CD4-positive, alpha-beta T cell treated with Interleukin-15 for 1 hour (primary cell): ENCODE measurements around the gene CPVL.

Experiments
- DNase-seq: peaks from one replicate; pipeline ENCODE4 v3.0.0-alpha.2; 2020

The CPVL gene

DNA sequence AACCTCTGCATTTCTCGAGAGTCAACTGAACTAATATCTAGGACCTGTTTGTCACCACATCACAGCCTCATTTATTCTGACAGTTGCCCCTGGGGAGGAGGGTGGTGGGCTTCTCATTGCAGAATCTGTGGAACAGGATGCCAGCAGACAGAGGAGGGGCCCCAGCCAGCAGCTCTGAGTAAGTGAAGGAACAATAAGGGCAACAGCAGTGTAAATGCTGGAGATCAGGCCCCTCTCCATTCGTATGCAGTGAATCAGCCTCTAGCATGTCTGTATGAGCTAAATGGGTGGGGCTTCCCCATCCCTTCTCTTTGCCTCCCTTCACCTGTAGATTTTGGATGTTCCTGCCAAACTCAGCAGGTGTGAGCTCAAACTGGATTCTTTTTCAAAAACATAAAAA is 7.7 kb upstream of the CPVL start:
- no peak for DNase-seq

- no peak for DNase-seq
Measured at GRCh38 chr7:29150856-29151255, 4.5 kb upstream of the CPVL start.

GRCh38 chr7:29149036-29149435 is 2.7 kb upstream of the CPVL start:
- DNase-seq: no peak

GRCh38 chr7:29147821-29148220 is 1.5 kb upstream of the CPVL start:
- DNase-seq: no peak

DNA sequence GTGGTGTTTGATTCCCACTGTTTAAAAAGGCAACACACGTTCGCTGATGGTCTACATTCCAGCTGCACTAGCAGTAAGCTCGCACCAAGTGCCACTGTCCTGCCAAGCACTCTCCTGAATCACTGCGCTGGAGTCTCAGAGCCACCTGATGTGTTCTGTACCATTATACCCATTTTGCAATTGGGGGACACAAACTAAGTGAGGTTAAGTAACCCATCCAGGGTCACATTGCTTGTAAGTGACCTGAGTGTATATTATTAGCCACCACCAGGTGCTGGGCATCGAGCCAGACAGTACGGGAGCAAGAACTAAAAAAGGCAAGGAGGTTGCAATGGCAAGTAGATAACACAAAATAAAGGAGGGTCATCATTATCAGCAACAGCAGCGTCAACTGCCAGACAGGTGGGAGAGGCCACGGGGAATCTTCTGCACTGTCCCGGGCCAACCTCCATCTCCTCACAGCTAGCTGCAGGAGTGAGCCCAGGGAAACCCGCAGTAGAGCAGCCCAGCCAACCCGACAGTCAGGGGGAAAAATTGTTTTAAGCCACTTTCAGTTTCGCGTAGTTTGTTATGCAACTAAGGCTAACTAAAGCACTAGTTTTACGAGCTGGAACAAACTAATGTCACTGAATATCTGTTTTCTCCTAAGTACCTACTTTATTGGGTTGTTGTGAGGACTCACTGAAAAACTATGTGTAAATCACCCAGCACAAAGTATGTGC is 712 bp upstream of the CPVL start:
- no peak for DNase-seq

DNA sequence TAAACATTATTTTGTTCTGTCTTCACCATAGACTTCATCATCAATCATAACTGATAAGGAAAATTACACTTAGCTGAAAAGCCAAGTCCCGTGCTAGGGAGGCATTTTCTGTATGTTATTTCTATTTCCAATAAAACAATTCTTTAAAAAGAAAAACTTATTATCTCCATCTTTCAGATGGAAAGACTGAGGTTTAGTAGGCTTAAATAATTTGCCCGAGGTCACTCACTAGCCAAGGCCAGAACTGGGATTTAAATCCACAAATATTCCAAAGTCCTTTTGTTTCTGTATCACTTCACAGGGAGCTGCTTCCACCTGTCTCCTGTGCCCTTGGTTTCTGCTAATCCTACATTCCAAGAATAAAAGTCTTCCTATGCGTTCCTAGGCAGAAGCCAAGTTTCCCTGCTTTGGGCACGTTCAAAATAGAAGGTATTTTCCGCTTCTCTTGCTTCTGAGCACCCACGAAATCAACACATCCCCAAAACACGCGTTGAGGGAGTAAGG is 732 bp downstream of the CPVL start:
- no peak for DNase-seq

GRCh38 chr7:29143751-29144150 is 2.6 kb downstream of the CPVL start:
- DNase-seq: no peak

DNA sequence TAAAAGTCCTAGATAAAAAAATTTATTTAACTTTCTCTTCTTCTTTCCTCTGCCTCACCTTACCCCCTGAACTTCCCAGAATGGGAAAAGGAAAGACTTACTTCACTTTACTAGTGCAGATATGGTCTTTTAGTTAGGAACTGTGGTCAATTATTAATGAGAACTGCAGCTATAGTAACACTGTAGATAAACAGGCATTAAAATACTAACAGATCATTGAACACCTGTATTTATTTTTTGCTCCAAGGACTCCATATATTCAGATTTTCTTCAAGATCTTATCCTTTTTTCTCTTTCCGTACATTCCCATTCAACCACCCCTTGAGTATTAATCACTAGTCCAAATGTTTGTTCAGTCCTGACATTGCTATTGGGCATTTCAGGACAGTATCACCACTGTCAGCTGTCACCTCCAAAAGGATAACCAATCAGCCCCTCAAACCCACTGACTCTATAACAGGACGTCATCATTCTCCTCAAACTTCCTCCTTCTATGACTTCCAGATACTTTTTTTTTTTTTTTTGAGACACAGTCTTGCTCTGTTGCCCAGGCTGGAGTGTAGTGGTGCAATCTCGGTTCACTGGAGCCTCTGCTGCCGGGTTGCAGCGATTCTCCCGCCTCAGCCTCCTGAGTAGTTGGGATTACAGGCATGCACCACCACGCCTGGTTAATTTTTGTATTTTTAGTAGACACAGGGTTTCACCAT is 4.2 kb downstream of the CPVL start:
- no peak for DNase-seq

GRCh38 chr7:29140873-29141468 is 5.4 kb downstream of the CPVL start:
- DNase-seq: no peak

- no peak for DNase-seq
Measured at GRCh38 chr7:29139796-29140195, 6.5 kb downstream of the CPVL start.

DNA sequence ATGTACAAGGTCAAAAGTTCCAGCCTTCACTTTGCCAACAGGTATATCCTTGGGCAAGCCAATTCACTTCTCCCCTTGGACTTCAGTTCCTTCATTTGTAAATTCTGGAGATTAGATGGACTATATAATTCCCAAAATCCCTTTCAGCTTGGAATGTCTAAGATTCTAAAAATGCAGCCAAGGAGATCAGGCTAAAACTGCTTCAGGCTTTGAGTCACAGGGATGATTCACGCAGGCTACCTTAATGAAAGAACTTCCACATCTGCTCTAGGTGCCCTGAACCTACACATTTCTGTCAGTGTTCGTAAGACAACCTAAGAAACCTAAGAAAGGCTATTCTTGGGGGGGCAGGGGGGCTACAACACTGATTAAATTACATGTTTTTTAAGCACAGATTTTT is 7.1 kb downstream of the CPVL start:
- DNase-seq: no peak

DNA sequence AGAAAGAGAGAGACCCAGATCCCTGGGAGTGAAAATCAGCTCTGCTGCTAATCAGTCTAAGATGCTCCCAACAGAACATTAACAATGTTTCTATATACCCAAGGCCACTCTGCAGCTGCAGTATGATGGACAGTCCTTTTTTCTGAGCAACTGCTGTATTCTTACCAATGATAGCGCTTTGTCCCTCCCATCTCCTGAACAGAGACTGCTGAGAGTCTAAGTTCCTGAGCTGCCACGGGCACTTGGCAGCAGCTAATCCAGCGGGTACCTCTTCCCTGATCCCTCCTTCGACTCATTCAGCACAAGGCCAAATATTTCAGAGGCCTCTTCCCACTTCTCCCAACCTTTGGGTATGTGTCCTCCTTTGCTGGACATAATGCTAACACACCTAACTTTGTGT is 7.7 kb downstream of the CPVL start:
- no peak for DNase-seq

DNA sequence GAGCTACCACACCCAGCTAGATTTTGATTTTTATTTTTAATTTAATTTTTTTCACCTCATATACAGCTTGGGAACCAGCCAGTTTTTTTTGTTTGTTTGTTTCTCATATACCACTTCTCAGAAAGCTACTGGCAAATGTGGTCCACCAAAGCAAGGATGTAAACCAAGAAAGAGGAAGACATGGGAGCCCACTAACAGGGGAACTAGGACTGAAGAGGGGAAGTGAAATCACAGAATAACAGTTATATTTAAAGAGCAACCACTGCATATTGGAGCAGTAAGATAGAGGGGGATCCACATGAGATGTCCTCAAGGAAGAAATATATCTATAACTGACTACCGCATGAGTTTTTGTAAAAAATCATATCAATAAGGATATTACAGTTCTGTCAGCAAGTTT is 10.5 kb downstream of the CPVL start:
- no peak for DNase-seq

GRCh38 chr7:29132980-29133379 is 13.4 kb downstream of the CPVL start:
- no peak for DNase-seq

DNA sequence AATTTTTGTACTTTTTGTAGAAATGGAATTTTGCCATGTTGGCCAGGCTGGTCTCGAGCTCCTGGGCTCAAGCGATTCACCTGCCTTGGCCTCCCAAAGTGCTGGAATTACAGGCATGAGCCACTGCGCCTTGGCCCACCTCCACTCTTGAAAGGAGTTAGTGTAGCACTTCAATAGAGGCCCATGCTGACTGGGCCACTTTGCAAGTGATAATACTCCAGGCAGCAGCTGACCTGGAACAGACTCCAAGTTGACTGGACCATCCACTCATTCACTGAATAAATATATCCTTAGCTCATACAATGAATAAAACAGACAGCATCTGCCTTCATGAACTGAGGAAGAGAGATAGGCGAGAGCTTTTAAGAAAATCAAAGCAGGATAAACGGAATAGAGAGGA is 14.7 kb downstream of the CPVL start:
- DNase-seq: no peak

DNA sequence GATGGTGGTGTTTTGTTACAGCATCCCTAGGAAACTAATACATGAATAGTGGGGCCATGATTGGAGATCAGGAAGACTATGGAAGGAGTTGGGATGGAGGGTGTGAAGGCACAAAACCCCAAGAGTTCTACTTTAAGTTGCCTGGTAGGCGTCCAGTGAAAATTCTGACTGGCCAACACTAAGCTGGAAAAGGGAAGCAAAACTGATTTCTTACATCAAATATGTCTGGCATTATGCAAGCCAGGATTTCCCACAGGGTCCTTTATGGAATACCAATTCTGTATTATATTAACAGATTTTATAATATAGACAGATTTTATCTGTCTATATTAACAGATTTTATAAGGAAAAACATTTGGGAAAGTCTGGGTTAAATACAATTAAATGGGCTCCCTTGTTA is 16.2 kb downstream of the CPVL start:
- DNase-seq: no peak

DNA sequence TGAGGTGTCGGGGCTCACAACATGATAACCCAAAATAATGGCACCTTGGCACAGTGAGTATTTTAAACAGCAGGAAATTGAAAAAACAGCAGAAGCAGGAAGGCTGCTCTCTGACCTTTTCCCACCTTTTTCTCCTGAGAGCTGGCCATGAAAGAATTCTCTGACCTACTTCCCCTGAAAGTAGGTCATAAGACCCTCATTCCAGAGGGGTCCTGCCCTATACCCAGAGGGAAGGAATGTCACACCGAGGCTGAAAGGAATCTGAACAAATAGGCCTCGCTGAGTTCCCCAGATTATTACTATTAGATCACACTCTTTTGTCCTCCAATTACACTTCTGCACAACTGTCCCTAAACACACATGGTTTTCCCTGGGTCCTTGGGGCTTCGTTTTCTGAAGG is 18.8 kb downstream of the CPVL start:
- no peak for DNase-seq

DNA sequence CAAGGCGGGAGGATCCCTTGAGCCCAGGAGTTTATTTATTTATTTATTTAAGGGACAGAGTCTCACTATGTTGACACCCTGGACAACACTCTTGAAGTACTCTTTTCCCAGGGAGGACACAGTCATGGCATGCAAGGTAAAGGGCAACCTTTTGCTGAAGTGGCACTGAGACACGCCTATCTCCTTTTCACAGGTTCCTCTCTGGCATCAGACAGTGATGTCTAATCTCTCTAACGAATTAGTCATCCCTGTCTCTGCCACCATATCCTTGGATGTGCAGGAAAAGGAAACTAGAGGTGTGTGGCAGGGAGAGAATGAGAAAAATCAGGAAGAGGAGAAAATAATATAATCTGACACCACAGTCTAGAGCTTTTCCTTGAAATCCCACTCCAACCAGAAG is 19.5 kb downstream of the CPVL start:
- DNase-seq: no peak

GRCh38 chr7:29123626-29124190 is 22.6 kb downstream of the CPVL start:
- DNase-seq: no peak

GRCh38 chr7:29122759-29123158 is 23.6 kb downstream of the CPVL start:
- DNase-seq: no peak

GRCh38 chr7:29122081-29122480 is 24.3 kb downstream of the CPVL start:
- DNase-seq: no peak

DNA sequence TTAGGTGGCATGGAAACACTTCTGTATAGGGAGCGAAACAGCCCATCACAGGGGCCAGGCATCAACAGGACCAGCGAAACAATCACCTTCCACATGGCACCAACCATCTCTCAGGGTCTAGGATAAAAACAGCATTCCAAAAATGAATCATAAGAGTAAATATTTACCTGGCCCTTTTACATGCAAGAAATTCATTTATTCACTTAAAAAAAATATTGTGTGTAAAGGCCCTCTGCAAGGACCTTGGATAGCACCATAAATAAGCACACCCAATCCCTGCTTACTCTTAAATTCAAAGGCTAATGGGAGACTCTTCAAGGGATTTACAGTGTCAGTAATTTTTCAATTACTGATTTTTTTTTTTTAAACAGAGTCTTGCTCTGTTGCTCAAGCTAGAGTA is 25.4 kb downstream of the CPVL start:
- DNase-seq: no peak

DNA sequence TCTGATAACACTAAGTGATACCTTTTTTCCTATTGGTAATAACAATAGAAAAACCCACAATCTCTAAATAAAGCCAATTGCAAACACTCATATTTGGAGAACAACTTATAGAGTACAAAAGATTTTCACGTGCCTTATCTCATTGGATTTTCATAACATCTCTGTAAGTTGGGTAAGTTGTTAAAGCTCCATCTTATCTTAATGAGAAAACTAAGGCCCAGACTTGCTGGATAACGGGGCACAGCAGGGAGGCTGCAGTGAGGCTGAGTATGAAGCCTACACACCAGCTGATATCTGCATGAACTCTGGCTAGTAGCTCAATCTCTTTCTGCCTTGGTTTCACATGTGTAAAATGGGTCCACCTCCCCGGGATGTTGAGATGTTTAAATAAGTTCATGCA is 26.8 kb downstream of the CPVL start:
- DNase-seq: no peak
